Measurements from ENCODE around the gene GOSR1. TPM values are rescaled to one million over a fixed set of nuclear protein-coding genes. Genes with fewer than 3 reads are reported as not detected.
A peak's percentile ranks its signal among the peaks of the same experiment; 100 is the strongest.
"Not testable (repeated sequence)": the region's sequence is repeated elsewhere in the genome, so short reads cannot be mapped to it uniquely, and the experiment has no call there.

The GOSR1 gene
- total RNA-seq, 1 donor from 2014 or later = 38.9 TPM

GRCh38 chr17:30550512-30551273, 73.5 kb downstream of the GOSR1 start:
- Histone ChIP-seq H3F3A (ENCODE audit: low read depth) (no peaks in the 10 kb centered on the region), H2AFZ (replicated peaks) (no peak overlapping the region), H3K9ac (no peak overlapping the region), H3K27ac (no peak overlapping the region), H4K20me1 (ENCODE audit: low read depth) (no peaks in the 10 kb centered on the region), H3K9me3 (ENCODE audit: low read depth) (no peaks in the 10 kb centered on the region), H3K4me1 (no peaks in the 10 kb centered on the region), H3K4me2 (no peak overlapping the region), H3K79me2 (ENCODE audit: low read depth) (no peaks in the 10 kb centered on the region), H3K4me3 (no peak overlapping the region), H3K36me3 (no peaks in the 10 kb centered on the region), H3K27me3 (no peaks in the 10 kb centered on the region)
- no peaks in the 10 kb centered on the region for H3K36me3 Mint-ChIP-seq
- H3K27ac Mint-ChIP-seq = peak overlapping the region; percentile 19
- no peak for DNase-seq (ENCODE audit: low spot score)
- H3K9me3 Mint-ChIP-seq = no peaks in the 10 kb centered on the region
- peaks cover 3% of the 10 kb centered on the region for H3K27me3 Mint-ChIP-seq (ENCODE audit: insufficient read depth, low read depth)
- peaks cover 9% of the 10 kb centered on the region for H3K4me1 Mint-ChIP-seq
- H3K4me3 Mint-ChIP-seq = peak overlapping the region; percentile 30
- no peak for TF ChIP-seq EZH2 (IDR thresholded peaks at IDR 0.05)
- TF ChIP-seq EZH2phosphoT487 (IDR thresholded peaks at IDR 0.05) = no peak
- TF ChIP-seq, protein P1, sequence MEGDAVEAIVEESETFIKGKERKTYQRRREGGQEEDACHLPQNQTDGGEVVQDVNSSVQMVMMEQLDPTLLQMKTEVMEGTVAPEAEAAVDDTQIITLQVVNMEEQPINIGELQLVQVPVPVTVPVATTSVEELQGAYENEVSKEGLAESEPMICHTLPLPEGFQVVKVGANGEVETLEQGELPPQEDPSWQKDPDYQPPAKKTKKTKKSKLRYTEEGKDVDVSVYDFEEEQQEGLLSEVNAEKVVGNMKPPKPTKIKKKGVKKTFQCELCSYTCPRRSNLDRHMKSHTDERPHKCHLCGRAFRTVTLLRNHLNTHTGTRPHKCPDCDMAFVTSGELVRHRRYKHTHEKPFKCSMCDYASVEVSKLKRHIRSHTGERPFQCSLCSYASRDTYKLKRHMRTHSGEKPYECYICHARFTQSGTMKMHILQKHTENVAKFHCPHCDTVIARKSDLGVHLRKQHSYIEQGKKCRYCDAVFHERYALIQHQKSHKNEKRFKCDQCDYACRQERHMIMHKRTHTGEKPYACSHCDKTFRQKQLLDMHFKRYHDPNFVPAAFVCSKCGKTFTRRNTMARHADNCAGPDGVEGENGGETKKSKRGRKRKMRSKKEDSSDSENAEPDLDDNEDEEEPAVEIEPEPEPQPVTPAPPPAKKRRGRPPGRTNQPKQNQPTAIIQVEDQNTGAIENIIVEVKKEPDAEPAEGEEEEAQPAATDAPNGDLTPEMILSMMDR (IDR thresholded peaks at IDR 0.05) = no peak

- not testable (repeated sequence) for H3K4me3 Mint-ChIP-seq; H3K4me3 ChIP-seq; H3K79me2 ChIP-seq (ENCODE audit: low read depth); H3K27me3 Mint-ChIP-seq (ENCODE audit: insufficient read depth, low read depth); DNase-seq (ENCODE audit: low spot score); H3K36me3 ChIP-seq; H3F3A ChIP-seq (ENCODE audit: low read depth); H3K4me1 ChIP-seq; H3K27me3 ChIP-seq; H2AFZ ChIP-seq (replicated peaks); H4K20me1 ChIP-seq (ENCODE audit: low read depth); H3K4me2 ChIP-seq; H3K36me3 Mint-ChIP-seq; H3K9ac ChIP-seq; H3K9me3 ChIP-seq (ENCODE audit: low read depth); H3K27ac ChIP-seq; H3K9me3 Mint-ChIP-seq; H3K4me1 Mint-ChIP-seq
- peak overlapping the region; percentile 22 for H3K27ac Mint-ChIP-seq
These were observed 74.2 kb downstream of the GOSR1 start for GRCh38 chr17:30551274-30551995.

DNA sequence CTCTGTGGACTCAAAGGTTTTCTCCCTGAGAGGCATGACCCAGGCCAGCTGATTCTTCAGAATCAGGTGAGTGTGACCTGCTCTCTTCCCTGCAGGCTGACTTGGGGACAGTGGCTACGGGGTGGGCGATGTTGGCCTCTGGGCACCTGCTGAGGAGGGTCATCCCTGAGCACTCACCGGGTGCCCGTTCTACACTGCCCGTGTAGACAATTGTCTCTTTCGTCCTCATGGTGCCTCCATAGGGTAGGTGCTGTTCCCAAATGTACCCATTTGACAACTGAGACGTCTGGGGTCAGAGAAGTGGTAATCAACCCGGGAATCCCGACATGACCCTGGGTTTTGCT, 74.8 kb downstream of the GOSR1 start:
- Histone ChIP-seq H3K36me3 (no peaks in the 10 kb centered on the region), H3K4me2 (no peak overlapping the region), H3F3A (ENCODE audit: low read depth) (no peaks in the 10 kb centered on the region), H2AFZ (replicated peaks) (no peak overlapping the region), H3K79me2 (ENCODE audit: low read depth) (no peaks in the 10 kb centered on the region), H3K9ac (no peak overlapping the region), H4K20me1 (ENCODE audit: low read depth) (no peaks in the 10 kb centered on the region), H3K9me3 (ENCODE audit: low read depth) (no peaks in the 10 kb centered on the region), H3K4me3 (no peak overlapping the region), H3K27me3 (no peaks in the 10 kb centered on the region), H3K27ac (no peak overlapping the region), H3K4me1 (no peaks in the 10 kb centered on the region)
- Mint-ChIP-seq H3K4me1 (peaks cover 9% of the 10 kb centered on the region), H3K36me3 (no peaks in the 10 kb centered on the region), H3K9me3 (no peaks in the 10 kb centered on the region), H3K27ac (no peak overlapping the region), H3K27me3 (ENCODE audit: insufficient read depth, low read depth) (peaks cover 5% of the 10 kb centered on the region), H3K4me3 (no peak overlapping the region)
- DNase-seq (ENCODE audit: low spot score) = no peak
- TF ChIP-seq, protein P1 (IDR thresholded peaks at IDR 0.05) = no peak
- no peak for TF ChIP-seq EZH2phosphoT487 (IDR thresholded peaks at IDR 0.05)
- no peak for TF ChIP-seq EZH2 (IDR thresholded peaks at IDR 0.05)

GRCh38 chr17:30552994-30553566, 75.9 kb downstream of the GOSR1 start:
- H4K20me1 ChIP-seq (ENCODE audit: low read depth) = no peaks in the 10 kb centered on the region
- peaks cover 9% of the 10 kb centered on the region for H3K4me1 Mint-ChIP-seq
- H3K27me3 Mint-ChIP-seq (ENCODE audit: insufficient read depth, low read depth) = peaks cover 5% of the 10 kb centered on the region

GRCh38 chr17:30553823-30554440, 76.7 kb downstream of the GOSR1 start:
- H3K9me3 ChIP-seq (ENCODE audit: low read depth); DNase-seq (ENCODE audit: low spot score); H3K27ac Mint-ChIP-seq; H3K36me3 ChIP-seq; H3K4me2 ChIP-seq; H3K9ac ChIP-seq; H3K36me3 Mint-ChIP-seq; H3K79me2 ChIP-seq (ENCODE audit: low read depth); H2AFZ ChIP-seq (replicated peaks); H3K27me3 Mint-ChIP-seq (ENCODE audit: insufficient read depth, low read depth); H3K4me1 Mint-ChIP-seq; H3K9me3 Mint-ChIP-seq; H3K4me1 ChIP-seq; H3K4me3 Mint-ChIP-seq; H4K20me1 ChIP-seq (ENCODE audit: low read depth); H3K27me3 ChIP-seq; H3K27ac ChIP-seq; H3K4me3 ChIP-seq; H3F3A ChIP-seq (ENCODE audit: low read depth): not testable (repeated sequence)

More at GRCh38 chr17:30552994-30553566, 75.9 kb downstream of the GOSR1 start:
- no peaks in the 10 kb centered on the region for H3F3A ChIP-seq (ENCODE audit: low read depth)
- no peaks in the 10 kb centered on the region for H3K9me3 Mint-ChIP-seq
- no peak overlapping the region for H3K4me3 ChIP-seq
- no peak overlapping the region for H3K4me2 ChIP-seq
- no peaks in the 10 kb centered on the region for H3K4me1 ChIP-seq
- no peaks in the 10 kb centered on the region for H3K27me3 ChIP-seq
- DNase-seq (ENCODE audit: low spot score) = no peak
- H3K4me3 Mint-ChIP-seq = no peak overlapping the region
- H3K9me3 ChIP-seq (ENCODE audit: low read depth) = no peaks in the 10 kb centered on the region
- TF ChIP-seq, protein P1 (IDR thresholded peaks at IDR 0.05) = no peak
- TF ChIP-seq EZH2phosphoT487 (IDR thresholded peaks at IDR 0.05) (no peak), EZH2 (IDR thresholded peaks at IDR 0.05) (no peak)
- no peaks in the 10 kb centered on the region for H3K36me3 Mint-ChIP-seq
- H3K9ac ChIP-seq = no peak overlapping the region
- no peak overlapping the region for H3K27ac Mint-ChIP-seq
- H2AFZ ChIP-seq (replicated peaks) = no peak overlapping the region
- H3K79me2 ChIP-seq (ENCODE audit: low read depth) = no peaks in the 10 kb centered on the region
- H3K36me3 ChIP-seq = no peaks in the 10 kb centered on the region
- no peak overlapping the region for H3K27ac ChIP-seq
